ENCODE measurements around the gene VEZT.

GRCh38 chr12:95179011-95179410, 38.6 kb upstream of the VEZT start:
- TF ChIP-seq, protein P1, sequence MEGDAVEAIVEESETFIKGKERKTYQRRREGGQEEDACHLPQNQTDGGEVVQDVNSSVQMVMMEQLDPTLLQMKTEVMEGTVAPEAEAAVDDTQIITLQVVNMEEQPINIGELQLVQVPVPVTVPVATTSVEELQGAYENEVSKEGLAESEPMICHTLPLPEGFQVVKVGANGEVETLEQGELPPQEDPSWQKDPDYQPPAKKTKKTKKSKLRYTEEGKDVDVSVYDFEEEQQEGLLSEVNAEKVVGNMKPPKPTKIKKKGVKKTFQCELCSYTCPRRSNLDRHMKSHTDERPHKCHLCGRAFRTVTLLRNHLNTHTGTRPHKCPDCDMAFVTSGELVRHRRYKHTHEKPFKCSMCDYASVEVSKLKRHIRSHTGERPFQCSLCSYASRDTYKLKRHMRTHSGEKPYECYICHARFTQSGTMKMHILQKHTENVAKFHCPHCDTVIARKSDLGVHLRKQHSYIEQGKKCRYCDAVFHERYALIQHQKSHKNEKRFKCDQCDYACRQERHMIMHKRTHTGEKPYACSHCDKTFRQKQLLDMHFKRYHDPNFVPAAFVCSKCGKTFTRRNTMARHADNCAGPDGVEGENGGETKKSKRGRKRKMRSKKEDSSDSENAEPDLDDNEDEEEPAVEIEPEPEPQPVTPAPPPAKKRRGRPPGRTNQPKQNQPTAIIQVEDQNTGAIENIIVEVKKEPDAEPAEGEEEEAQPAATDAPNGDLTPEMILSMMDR (IDR thresholded peaks at IDR 0.05; ENCODE audit: low read depth, low read length, missing input control) = no peak
- no peak for TF ChIP-seq REST (IDR thresholded peaks at IDR 0.05)
- TF ChIP-seq RAD21 (IDR thresholded peaks at IDR 0.05) = no peak
- no peak for TF ChIP-seq GABPA (IDR thresholded peaks at IDR 0.05 in 1 of 2, conservative IDR thresholded peaks at IDR 0.05 in 1 of 2)
- TF ChIP-seq, protein P2, sequence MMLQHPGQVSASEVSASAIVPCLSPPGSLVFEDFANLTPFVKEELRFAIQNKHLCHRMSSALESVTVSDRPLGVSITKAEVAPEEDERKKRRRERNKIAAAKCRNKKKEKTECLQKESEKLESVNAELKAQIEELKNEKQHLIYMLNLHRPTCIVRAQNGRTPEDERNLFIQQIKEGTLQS (IDR thresholded peaks at IDR 0.05) = no peak
- TF ChIP-seq TAF1 (conservative IDR thresholded peaks at IDR 0.05) = no peak
- TF ChIP-seq YY1 (IDR thresholded peaks at IDR 0.05) = no peak
- TF ChIP-seq, protein P3, sequence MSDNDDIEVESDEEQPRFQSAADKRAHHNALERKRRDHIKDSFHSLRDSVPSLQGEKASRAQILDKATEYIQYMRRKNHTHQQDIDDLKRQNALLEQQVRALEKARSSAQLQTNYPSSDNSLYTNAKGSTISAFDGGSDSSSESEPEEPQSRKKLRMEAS (IDR thresholded peaks at IDR 0.05) = no peak
- no peak for TF ChIP-seq EGR1 (IDR thresholded peaks at IDR 0.05; ENCODE audit: low read depth in 2 of 2)

Data from liver (tissue), 3 donors.